NCI-H2196 (cell line): Measurements from ENCODE around the gene REEP5.

Experiments
- DNase-seq: peaks from one replicate; lab custom pipeline; 2025; ENCODE audit not compliant: unreplicated experiment; lab: John Stamatoyannopoulos, UW

REEP5 gene

GRCh38 chr5:112848116-112848811, 73.8 kb downstream of the REEP5 start:
- peak; percentile 54 for DNase-seq

DNA sequence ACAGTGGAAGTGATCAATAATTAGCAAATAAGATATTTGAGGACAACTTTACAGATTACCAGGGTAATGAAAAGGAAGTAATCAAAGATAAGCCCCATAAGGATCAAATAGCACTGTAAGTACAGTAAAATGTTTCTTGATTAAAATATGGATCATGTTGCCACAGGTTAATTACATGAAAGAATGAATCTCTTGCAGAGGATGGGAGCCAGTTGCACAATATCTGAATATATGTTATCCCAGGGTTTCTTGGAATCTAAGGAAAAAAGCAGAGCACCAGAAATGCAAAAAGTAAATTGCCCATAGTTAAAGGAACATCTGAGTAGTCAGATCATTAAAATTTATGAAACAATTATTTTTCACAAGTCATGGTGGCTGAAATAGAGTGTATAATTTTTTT, 74.7 kb downstream of the REEP5 start:
- no peak for DNase-seq

GRCh38 chr5:112846556-112846955, 75.5 kb downstream of the REEP5 start:
- no peak for DNase-seq

- no peak for DNase-seq
These were observed 77.5 kb downstream of the REEP5 start for GRCh38 chr5:112844489-112844888.

- DNase-seq: no peak
These were observed 88.1 kb downstream of the REEP5 start for GRCh38 chr5:112833971-112834370.

DNA sequence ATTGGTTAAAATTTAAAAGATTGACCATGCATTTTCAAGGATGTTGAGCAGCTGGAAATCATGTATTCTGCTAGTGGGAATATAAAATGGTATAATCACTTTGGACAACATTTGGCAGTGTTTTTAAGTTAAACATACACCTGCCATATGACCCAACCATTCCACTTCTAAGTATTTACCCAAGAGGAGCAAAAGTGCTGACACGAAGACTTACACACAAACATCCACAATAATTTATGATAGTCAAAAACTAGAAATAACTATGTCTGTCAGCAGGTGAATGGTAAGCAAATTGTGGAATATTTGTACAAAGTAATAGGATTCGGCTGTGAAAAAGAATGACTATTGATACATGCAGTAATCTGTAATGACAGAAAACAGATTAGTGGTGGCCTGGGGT, 91.6 kb downstream of the REEP5 start:
- DNase-seq: no peak
